Erythroblast (primary cell): ENCODE data around the gene TMEM82.

Source experiments
- GATA1 ChIP-seq: IDR thresholded peaks from 2 replicates; pipeline ENCODE4 v1.6.1; 2011; ENCODE audit warnings: low read depth, mild to moderate bottlenecking, control low read depth, low read length, moderate library complexity
- POLR2A ChIP-seq: IDR thresholded peaks from 2 replicates; pipeline ENCODE4 v1.6.1; 2011; ENCODE audit warnings: mild to moderate bottlenecking, low read length

GRCh38 chr1:15706751-15707150, 35.5 kb upstream of the TMEM82 start:
- TF ChIP-seq POLR2A (no peak), GATA1 (no peak)
